Esophagus (tissue), 2 donors: ENCODE measurements around the gene COL8A1. TPM values are rescaled to one million over a fixed set of nuclear protein-coding genes. Genes with fewer than 3 reads are reported as not detected.

Experiments
- H3K27ac ChIP-seq, 2 donors: one replicate each; pipeline ENCODE4 v1.5.1; 2013; ENCODE audit warnings: low read depth in 2 of 2, mild to moderate bottlenecking in 2 of 2, inconsistent platforms in 1 of 2, low read length in 1 of 2, moderate library complexity in 1 of 2
- H3K27me3 ChIP-seq, 2 donors: one replicate each; pipeline ENCODE4 v1.6.1; 2013; ENCODE audit warnings: low read length in 2 of 2, control low read depth in 1 of 2, mild to moderate bottlenecking in 1 of 2; ENCODE audit not compliant: insufficient read depth in 2 of 2, control insufficient read depth in 1 of 2
- H3K36me3 ChIP-seq, 2 donors: one replicate each; pipeline ENCODE4 v1.6.1; 2013; ENCODE audit warnings: low read length in 1 of 2; ENCODE audit not compliant: control insufficient read depth in 2 of 2, insufficient read depth in 2 of 2
- H3K4me1 ChIP-seq, 2 donors: one replicate each; pipeline ENCODE4 v1.6.1; 2013; ENCODE audit warnings: low read length in 1 of 2; ENCODE audit not compliant: control insufficient read depth in 2 of 2, insufficient read depth in 2 of 2
- H3K4me3 ChIP-seq, 2 donors: one replicate each; pipeline ENCODE4 v1.5.1; 2013; ENCODE audit warnings: low read length in 2 of 2, mild to moderate bottlenecking in 2 of 2, low read depth in 1 of 2, moderate library complexity in 1 of 2
- H3K9me3 ChIP-seq, 2 donors: one replicate each; pipeline ENCODE4 v1.6.1; 2013; ENCODE audit warnings: mild to moderate bottlenecking in 2 of 2, low read depth in 1 of 2, low read length in 1 of 2, moderate library complexity in 1 of 2; ENCODE audit not compliant: control insufficient read depth in 2 of 2, insufficient read depth in 1 of 2
- WGBS, 2 donors: extraction: QIAGEN DNeasy Blood & Tissue Kit; methylation state at CpG; one replicate each; pipeline ENCODE4 v1.1.7; 2013; 5-methylcytosine and 5-hydroxymethylcytosine counted together
- polyA plus RNA-seq, 2 donors: library from polyadenylated mRNA; stranded (reverse); fragments of 200-250 nt; gene quantifications; one replicate each; pipeline ENCODE4 v1.2.3, GENCODE V29; 2013
- donor health status: healthy with polysubstance abuse.
- donor health status: Bipolar disorder and iron deficiency.

The COL8A1 gene
- polyA plus RNA-seq, 2 donors: 0.84 to 1.4 TPM

DNA sequence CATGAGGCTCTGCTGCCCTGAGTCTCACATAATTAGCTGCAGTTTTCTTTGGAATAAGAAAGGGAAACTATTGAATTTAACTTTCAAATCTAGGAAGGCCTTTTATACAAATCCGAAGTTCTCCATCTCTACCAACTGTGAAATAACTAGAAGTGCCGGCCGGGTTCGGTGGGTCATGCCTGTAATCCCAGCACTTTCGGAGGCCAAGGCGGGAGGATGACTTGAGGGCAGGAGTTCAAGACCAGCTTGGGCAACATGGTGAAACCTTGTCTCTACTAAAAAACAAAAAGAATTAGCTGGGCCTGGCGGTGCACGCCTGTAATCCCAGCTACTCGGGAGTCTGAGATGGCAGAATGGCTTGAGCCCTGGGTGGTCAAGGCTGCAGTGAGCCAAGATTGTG lies 43.6 kb downstream of the COL8A1 start:
- Histone ChIP-seq H3K27me3 (no peaks in the 10 kb centered on the region), H3K36me3 (no peaks in the 10 kb centered on the region), H3K9me3 (no peaks in the 10 kb centered on the region), H3K27ac (no peak overlapping the region), H3K4me3 (no peak overlapping the region), H3K4me1 (no peaks in the 10 kb centered on the region)
- 93 to 96% methylated on average over 9 of the region's 9 CpGs for WGBS, 2 donors

- WGBS, 2 donors: 29 to 40% methylated on average over 1 of the region's 1 CpG
- no peaks in the 10 kb centered on the region for H3K27me3 ChIP-seq
- no peaks in the 10 kb centered on the region for H3K4me1 ChIP-seq
- no peaks in the 10 kb centered on the region for H3K36me3 ChIP-seq
- no peak overlapping the region for H3K4me3 ChIP-seq
- H3K27ac ChIP-seq: no peak overlapping the region
- H3K9me3 ChIP-seq: no peaks in the 10 kb centered on the region
These were observed 45.1 kb downstream of the COL8A1 start for GRCh38 chr3:99683465-99683864.

GRCh38 chr3:99683876-99684275 lies 45.5 kb downstream of the COL8A1 start:
- Histone ChIP-seq H3K4me1 (no peaks in the 10 kb centered on the region), H3K27me3 (no peaks in the 10 kb centered on the region), H3K27ac (no peak overlapping the region), H3K36me3 (no peaks in the 10 kb centered on the region), H3K9me3 (no peaks in the 10 kb centered on the region), H3K4me3 (no peak overlapping the region)
- 75 to 77% methylated on average over 3 of the region's 3 CpGs for WGBS, 2 donors

GRCh38 chr3:99684644-99685043 lies 46.2 kb downstream of the COL8A1 start:
- H3K27me3 ChIP-seq: no peaks in the 10 kb centered on the region
- H3K4me1 ChIP-seq: no peaks in the 10 kb centered on the region
- no peak overlapping the region for H3K27ac ChIP-seq
- H3K9me3 ChIP-seq: no peaks in the 10 kb centered on the region
- H3K4me3 ChIP-seq: no peak overlapping the region
- H3K36me3 ChIP-seq: no peaks in the 10 kb centered on the region
- 59 to 70% methylated on average over 4 of the region's 4 CpGs for WGBS, 2 donors

GRCh38 chr3:99686469-99686868 lies 48.1 kb downstream of the COL8A1 start:
- Histone ChIP-seq H3K27ac (no peak overlapping the region), H3K36me3 (no peaks in the 10 kb centered on the region), H3K27me3 (no peaks in the 10 kb centered on the region), H3K4me1 (no peaks in the 10 kb centered on the region), H3K4me3 (no peak overlapping the region), H3K9me3 (no peaks in the 10 kb centered on the region)
- 75% methylated on average over 1 of the region's 1 CpG for WGBS, 2 donors

GRCh38 chr3:99686955-99687612 lies 48.7 kb downstream of the COL8A1 start:
- H3K9me3 ChIP-seq: no peaks in the 10 kb centered on the region
- H3K4me1 ChIP-seq: no peaks in the 10 kb centered on the region
- H3K27ac ChIP-seq: no peak overlapping the region
- 48 to 58% methylated on average over 8 of the region's 8 CpGs for WGBS, 2 donors
- no peak overlapping the region for H3K4me3 ChIP-seq
- H3K36me3 ChIP-seq: no peaks in the 10 kb centered on the region
- no peaks in the 10 kb centered on the region for H3K27me3 ChIP-seq

GRCh38 chr3:99690761-99691369 lies 52.5 kb downstream of the COL8A1 start:
- no peak overlapping the region for H3K4me3 ChIP-seq
- no peaks in the 10 kb centered on the region for H3K9me3 ChIP-seq
- 72 to 85% methylated on average over 4 of the region's 4 CpGs for WGBS, 2 donors
- H3K36me3 ChIP-seq: no peaks in the 10 kb centered on the region
- H3K4me1 ChIP-seq: no peaks in the 10 kb centered on the region
- H3K27ac ChIP-seq: no peak overlapping the region
- no peaks in the 10 kb centered on the region for H3K27me3 ChIP-seq

DNA sequence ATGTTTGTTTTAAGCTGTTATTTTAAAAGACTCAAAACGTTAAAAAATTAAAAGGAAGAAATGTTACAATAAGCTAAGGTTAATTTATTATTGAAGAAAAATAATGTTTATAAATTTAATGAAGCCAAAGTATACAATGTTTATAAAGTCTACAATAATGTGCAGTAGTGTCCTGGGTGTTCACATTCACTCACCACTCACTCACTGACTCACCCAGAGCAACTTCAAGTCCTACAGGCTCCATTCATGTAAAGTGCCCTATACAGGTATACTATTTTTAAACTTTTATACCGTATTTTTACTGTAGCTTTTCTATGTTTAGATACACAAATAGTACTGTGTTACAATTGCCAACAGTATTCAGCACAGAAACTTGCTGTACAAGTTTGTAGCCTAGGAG lies 55.2 kb downstream of the COL8A1 start:
- 57 to 60% methylated on average over 2 of the region's 2 CpGs for WGBS, 2 donors
- no peaks in the 10 kb centered on the region for H3K27me3 ChIP-seq
- no peaks in the 10 kb centered on the region for H3K4me1 ChIP-seq
- H3K27ac ChIP-seq: no peak overlapping the region
- H3K4me3 ChIP-seq: no peak overlapping the region
- H3K36me3 ChIP-seq: no peaks in the 10 kb centered on the region
- no peaks in the 10 kb centered on the region for H3K9me3 ChIP-seq

DNA sequence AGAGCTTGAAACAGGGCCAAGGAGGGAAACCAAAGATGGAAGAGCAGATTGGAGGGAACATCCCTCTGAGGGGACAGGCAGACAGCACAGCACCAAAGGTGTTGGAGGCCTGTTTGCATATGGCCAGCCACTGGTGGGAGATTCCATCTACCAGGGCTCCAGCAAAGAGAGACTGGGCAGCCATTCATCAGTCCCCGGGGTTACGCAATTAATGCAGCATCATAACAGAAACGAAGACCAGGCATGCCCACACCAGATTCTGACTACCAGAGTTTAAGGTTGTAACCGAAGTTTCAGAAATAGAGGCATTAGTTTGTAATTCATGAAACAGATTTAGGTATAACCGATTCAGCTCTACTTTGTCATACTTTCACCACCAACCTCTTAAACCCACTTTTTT lies 58.1 kb downstream of the COL8A1 start:
- H3K36me3 ChIP-seq: no peaks in the 10 kb centered on the region
- no peaks in the 10 kb centered on the region for H3K27me3 ChIP-seq
- no peak overlapping the region for H3K4me3 ChIP-seq
- 86 to 93% methylated on average over 5 of the region's 5 CpGs for WGBS, 2 donors
- no peaks in the 10 kb centered on the region for H3K4me1 ChIP-seq
- H3K9me3 ChIP-seq: no peaks in the 10 kb centered on the region
- no peak overlapping the region for H3K27ac ChIP-seq

DNA sequence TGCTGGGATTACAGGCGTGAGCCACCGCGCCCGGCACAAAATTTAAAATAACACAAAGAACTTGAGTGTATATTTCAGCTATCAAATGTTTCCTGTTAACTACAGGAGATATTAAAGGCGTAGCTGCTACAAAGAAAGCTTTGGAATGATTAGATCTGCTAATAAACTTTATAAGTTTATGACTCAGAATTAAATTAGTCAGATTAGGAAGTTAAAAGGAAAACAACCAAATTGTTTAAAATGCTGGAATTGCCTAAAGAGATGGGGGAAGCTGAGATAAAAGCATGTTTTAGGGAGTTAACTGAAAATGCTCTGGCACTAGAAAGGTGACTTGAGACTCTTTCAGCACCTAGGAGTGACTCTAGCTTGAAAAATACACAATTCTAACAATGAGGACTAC lies 58.9 kb downstream of the COL8A1 start:
- no peaks in the 10 kb centered on the region for H3K9me3 ChIP-seq
- no peaks in the 10 kb centered on the region for H3K27me3 ChIP-seq
- H3K27ac ChIP-seq: no peak overlapping the region
- H3K4me3 ChIP-seq: no peak overlapping the region
- 80 to 95% methylated on average over 5 of the region's 5 CpGs for WGBS, 2 donors
- no peaks in the 10 kb centered on the region for H3K4me1 ChIP-seq
- no peaks in the 10 kb centered on the region for H3K36me3 ChIP-seq
